ENCODE results near the gene AS3MT. TPM values are rescaled to one million over a fixed set of nuclear protein-coding genes. Genes with fewer than 3 reads are reported as not detected.
A peak's percentile ranks its signal among the peaks of the same experiment; 100 is the strongest.

The AS3MT gene
- total and polyA plus RNA-seq, 10 of the 15 experiments (the other 5 are each of a cell fraction or from before 2014, with no cell fraction given) = 0.11 to 1.0 (median 0.39) TPM; not detected in 2

DNA sequence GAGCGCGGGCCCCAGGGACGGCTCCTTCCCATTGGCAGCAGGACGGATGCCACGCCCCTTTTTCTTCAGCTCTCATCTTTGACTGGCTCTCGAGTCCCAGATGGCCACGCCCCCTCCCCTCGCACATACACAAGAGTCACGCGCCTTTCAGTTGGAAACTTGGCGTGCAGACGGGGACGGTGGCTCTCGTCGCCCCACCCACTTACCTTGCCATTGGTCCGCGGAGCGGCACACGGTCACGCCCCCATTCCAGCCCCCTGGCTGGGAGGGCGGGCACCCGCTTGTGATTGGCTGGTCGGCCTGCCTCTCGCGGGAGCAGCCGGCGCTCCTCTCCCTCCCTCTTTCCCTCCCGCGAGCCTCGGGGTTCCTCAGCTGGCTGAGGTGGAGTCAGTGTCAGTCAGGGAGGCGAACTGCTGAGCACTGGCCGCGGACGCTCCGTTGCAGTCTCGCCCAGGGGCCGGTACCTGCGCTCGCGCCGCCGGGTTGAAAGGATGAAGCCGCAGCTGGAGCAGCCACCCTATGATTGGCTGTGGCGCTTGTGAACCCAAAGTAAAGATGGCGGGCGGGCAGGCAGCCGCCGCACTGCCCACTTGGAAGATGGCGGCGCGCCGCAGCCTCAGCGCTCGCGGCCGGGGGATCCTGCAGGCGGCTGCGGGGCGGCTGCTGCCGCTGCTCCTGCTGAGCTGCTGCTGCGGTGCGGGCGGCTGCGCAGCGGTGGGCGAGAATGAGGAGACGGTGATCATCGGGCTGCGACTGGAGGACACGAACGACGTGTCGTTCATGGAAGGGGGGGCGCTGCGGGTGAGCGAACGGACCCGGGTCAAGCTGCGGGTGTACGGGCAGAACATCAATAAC, 48.9 kb downstream of the AS3MT start, which contains the start of gene CNNM2 (continued):
- TF ChIP-seq TARDBP (IDR thresholded peaks at IDR 0.05; ENCODE audit: borderline replicate concordance) (peak; percentile 56; the same call in 1 of the 2 replicates), TCF3 (IDR thresholded peaks at IDR 0.05; ENCODE audit: borderline replicate concordance, insufficient read depth, low read depth, low read length) (0 out of 2 replicates have a peak, but pooled peaks have one; percentile 40), CREB1 (IDR thresholded peaks at IDR 0.05; ENCODE audit: low read depth) (peak; percentile 70), BACH1 (IDR thresholded peaks at IDR 0.05; ENCODE audit: borderline replicate concordance) (0 out of 2 replicates have a peak, but pooled peaks have one; percentile 61), CREM (IDR thresholded peaks at IDR 0.05; ENCODE audit: low read depth) (peak; percentile 52), FOS (IDR thresholded peaks at IDR 0.05; ENCODE audit: borderline replicate concordance, extremely low read depth, insufficient read length) (peak; percentile 60), CHD2 (IDR thresholded peaks at IDR 0.05; ENCODE audit: borderline replicate concordance, low read depth, low read length) (peak; percentile 96), MEF2B (IDR thresholded peaks at IDR 0.05; ENCODE audit: partially characterized antibody, poor library complexity, severe bottlenecking) (no peak), MXI1 (IDR thresholded peaks at IDR 0.05; ENCODE audit: low read depth, low read length) (peak; percentile 89), MTA2 (IDR thresholded peaks at IDR 0.05; ENCODE audit: low read depth) (no peak), NFIC (IDR thresholded peaks at IDR 0.05; ENCODE audit: low read depth, low read length) (no peak), HDAC6 (IDR thresholded peaks at IDR 0.05; ENCODE audit: unreplicated experiment) (no peak), DPF2 (IDR thresholded peaks at IDR 0.05) (peak; percentile 94), POLR2AphosphoS5 (IDR thresholded peaks at IDR 0.05; ENCODE audit: low read length) (no peak; the same call in 1 of the 2 replicates), NFYA (IDR thresholded peaks at IDR 0.05; ENCODE audit: borderline replicate concordance, low read depth, low read length) (no peak; the same call in 1 of the 2 replicates)
- TF ChIP-seq, protein P1, sequence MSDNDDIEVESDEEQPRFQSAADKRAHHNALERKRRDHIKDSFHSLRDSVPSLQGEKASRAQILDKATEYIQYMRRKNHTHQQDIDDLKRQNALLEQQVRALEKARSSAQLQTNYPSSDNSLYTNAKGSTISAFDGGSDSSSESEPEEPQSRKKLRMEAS (IDR thresholded peaks at IDR 0.05; ENCODE audit: low read depth, low read length) = peak; percentile 94; the same call in 1 of the 2 replicates
- TF ChIP-seq, protein P2, sequence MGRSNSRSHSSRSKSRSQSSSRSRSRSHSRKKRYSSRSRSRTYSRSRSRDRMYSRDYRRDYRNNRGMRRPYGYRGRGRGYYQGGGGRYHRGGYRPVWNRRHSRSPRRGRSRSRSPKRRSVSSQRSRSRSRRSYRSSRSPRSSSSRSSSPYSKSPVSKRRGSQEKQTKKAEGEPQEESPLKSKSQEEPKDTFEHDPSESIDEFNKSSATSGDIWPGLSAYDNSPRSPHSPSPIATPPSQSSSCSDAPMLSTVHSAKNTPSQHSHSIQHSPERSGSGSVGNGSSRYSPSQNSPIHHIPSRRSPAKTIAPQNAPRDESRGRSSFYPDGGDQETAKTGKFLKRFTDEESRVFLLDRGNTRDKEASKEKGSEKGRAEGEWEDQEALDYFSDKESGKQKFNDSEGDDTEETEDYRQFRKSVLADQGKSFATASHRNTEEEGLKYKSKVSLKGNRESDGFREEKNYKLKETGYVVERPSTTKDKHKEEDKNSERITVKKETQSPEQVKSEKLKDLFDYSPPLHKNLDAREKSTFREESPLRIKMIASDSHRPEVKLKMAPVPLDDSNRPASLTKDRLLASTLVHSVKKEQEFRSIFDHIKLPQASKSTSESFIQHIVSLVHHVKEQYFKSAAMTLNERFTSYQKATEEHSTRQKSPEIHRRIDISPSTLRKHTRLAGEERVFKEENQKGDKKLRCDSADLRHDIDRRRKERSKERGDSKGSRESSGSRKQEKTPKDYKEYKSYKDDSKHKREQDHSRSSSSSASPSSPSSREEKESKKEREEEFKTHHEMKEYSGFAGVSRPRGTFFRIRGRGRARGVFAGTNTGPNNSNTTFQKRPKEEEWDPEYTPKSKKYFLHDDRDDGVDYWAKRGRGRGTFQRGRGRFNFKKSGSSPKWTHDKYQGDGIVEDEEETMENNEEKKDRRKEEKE (IDR thresholded peaks at IDR 0.05) = no peak
- TF ChIP-seq, protein P3, sequence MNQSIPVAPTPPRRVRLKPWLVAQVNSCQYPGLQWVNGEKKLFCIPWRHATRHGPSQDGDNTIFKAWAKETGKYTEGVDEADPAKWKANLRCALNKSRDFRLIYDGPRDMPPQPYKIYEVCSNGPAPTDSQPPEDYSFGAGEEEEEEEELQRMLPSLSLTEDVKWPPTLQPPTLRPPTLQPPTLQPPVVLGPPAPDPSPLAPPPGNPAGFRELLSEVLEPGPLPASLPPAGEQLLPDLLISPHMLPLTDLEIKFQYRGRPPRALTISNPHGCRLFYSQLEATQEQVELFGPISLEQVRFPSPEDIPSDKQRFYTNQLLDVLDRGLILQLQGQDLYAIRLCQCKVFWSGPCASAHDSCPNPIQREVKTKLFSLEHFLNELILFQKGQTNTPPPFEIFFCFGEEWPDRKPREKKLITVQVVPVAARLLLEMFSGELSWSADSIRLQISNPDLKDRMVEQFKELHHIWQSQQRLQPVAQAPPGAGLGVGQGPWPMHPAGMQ (IDR thresholded peaks at IDR 0.05; ENCODE audit: borderline replicate concordance) = peak; percentile 37; the same call in 1 of the 2 replicates
- TF ChIP-seq, protein P4, sequence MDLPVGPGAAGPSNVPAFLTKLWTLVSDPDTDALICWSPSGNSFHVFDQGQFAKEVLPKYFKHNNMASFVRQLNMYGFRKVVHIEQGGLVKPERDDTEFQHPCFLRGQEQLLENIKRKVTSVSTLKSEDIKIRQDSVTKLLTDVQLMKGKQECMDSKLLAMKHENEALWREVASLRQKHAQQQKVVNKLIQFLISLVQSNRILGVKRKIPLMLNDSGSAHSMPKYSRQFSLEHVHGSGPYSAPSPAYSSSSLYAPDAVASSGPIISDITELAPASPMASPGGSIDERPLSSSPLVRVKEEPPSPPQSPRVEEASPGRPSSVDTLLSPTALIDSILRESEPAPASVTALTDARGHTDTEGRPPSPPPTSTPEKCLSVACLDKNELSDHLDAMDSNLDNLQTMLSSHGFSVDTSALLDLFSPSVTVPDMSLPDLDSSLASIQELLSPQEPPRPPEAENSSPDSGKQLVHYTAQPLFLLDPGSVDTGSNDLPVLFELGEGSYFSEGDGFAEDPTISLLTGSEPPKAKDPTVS (IDR thresholded peaks at IDR 0.05; ENCODE audit: low read depth, low read length) = 0 out of 2 replicates have a peak, but pooled peaks have one; percentile 11
